B cell (primary cell): ENCODE data around the gene TRAPPC1. TPM values are rescaled to one million over a fixed set of nuclear protein-coding genes. Genes with fewer than 3 reads are reported as not detected.

Source experiments
- ATAC-seq: fragments of 200-7000 bp; cut with Tn5 transposase; one replicate; pipeline ENCODE4 v1.10.0; 2021; ENCODE audit warnings: low read depth, mild to moderate bottlenecking, moderate number of reproducible peaks, moderate library complexity
- CTCF ChIA-PET: fragments of 350-600 bp; sonication (Branson Sonifier 250); formaldehyde crosslinking; loops from one replicate; lab custom pipeline; 2021; ENCODE audit warnings: antibody characterized with exemption, inconsistent platforms; lab: Charles Lee
- POLR2A ChIA-PET: fragments of 350-600 bp; sonication (Branson Sonifier 250); formaldehyde crosslinking; loops from one replicate; lab custom pipeline; 2021; ENCODE audit warnings: antibody characterized with exemption; lab: Charles Lee
- DNase-seq: peaks from one replicate; pipeline ENCODE4 v3.0.0; 2013
- H2AFZ ChIP-seq: 2 replicates; pipeline ENCODE4 v1.6.1; 2012; ENCODE audit warnings: mild to moderate bottlenecking, low read depth, low read length; ENCODE audit not compliant: insufficient read depth, poor library complexity, severe bottlenecking
- H3K27ac ChIP-seq, 2 donors: 1 replicate in 1 of 2; 2 replicates in 1 of 2; pipeline ENCODE4 v1.5.1; 2012 to 2013; ENCODE audit warnings: low read length in 2 of 2, mild to moderate bottlenecking in 2 of 2, moderate library complexity in 1 of 2
- H3K27me3 ChIP-seq, 4 experiments: fragments of 200-600 bp in 1 of 4; sonication (generic) in 1 of 4; replicated peaks in 1 of 4; 1 replicate in 2 of 4; 2 replicates in 2 of 4; pipeline versions ENCODE4 v1.6.1 to v1.7.0; 2013 to 2016; ENCODE audit warnings: low read length in 3 of 4, mild to moderate bottlenecking in 2 of 4, mixed read lengths in 1 of 4, moderate library complexity in 1 of 4; ENCODE audit not compliant: insufficient read depth in 4 of 4, control insufficient read depth in 3 of 4; ENCODE audit errors: control extremely low read depth in 1 of 4
- H3K36me3 ChIP-seq, 2 experiments: replicated peaks in 1 of 2; 1 replicate in 1 of 2; 2 replicates in 1 of 2; pipeline versions ENCODE4 v1.6.1 to v1.7.1; 2013; ENCODE audit warnings: low read length in 1 of 2; ENCODE audit not compliant: insufficient read depth in 2 of 2, control insufficient read depth in 1 of 2; ENCODE audit errors: control extremely low read depth in 1 of 2, extremely low read depth in 1 of 2
- H3K4me1 ChIP-seq, 2 donors: fragments of 200-600 bp in 1 of 2; sonication (generic) in 1 of 2; 1 replicate in 1 of 2; 2 replicates in 1 of 2; pipeline versions ENCODE4 v1.5.1 to v1.6.1; 2013 to 2017; ENCODE audit warnings: low read length in 2 of 2; ENCODE audit not compliant: control insufficient read depth in 2 of 2, insufficient read depth in 2 of 2
- H3K4me2 ChIP-seq: replicated peaks from 2 replicates; pipeline ENCODE3; 2012; ENCODE audit warnings: mild to moderate bottlenecking, low read depth, low read length; ENCODE audit not compliant: poor library complexity, severe bottlenecking
- H3K4me3 ChIP-seq, 5 experiments: fragments of 200-600 bp in 1 of 5; sonication (generic) in 1 of 5; 1 replicate in 3 of 5; 2 replicates in 2 of 5; pipeline versions ENCODE4 v1.5.1 to v1.7.0; 2011 to 2016; ENCODE audit warnings: low read length in 4 of 5, mild to moderate bottlenecking in 4 of 5, low read depth in 2 of 5, control low read depth in 1 of 5, moderate library complexity in 1 of 5; ENCODE audit not compliant: insufficient read depth in 1 of 5; ENCODE audit errors: control extremely low read depth in 1 of 5, extremely low read depth in 1 of 5
- H3K79me2 ChIP-seq: fragments of 200-600 bp; sonication (generic); one replicate; pipeline ENCODE4 v1.6.0; 2016; ENCODE audit warnings: low read length; ENCODE audit not compliant: control insufficient read depth, insufficient read depth
- H3K9ac ChIP-seq: fragments of 200-600 bp; sonication (generic); 2 replicates; pipeline ENCODE4 v1.6.1; 2017; ENCODE audit warnings: mild to moderate bottlenecking, low read length, moderate library complexity
- H3K9me3 ChIP-seq, 3 donors: one replicate each; pipeline versions ENCODE4 v1.6.1 to v1.7.1; 2013; ENCODE audit warnings: low read length in 2 of 3; ENCODE audit not compliant: control insufficient read depth in 2 of 3, insufficient read depth in 1 of 3; ENCODE audit errors: control extremely low read depth in 1 of 3
- H4K20me1 ChIP-seq: 2 replicates; pipeline ENCODE4 v1.6.0; 2012; ENCODE audit warnings: mild to moderate bottlenecking, low read length; ENCODE audit not compliant: insufficient read depth, control insufficient read depth, poor library complexity, severe bottlenecking
- H3K27ac Mint-ChIP-seq: one replicate; pipeline ENCODE4 v1.8.0; 2021; ENCODE audit warnings: mixed read lengths
- H3K27me3 Mint-ChIP-seq: one replicate; pipeline ENCODE4 v1.8.0; 2021; ENCODE audit warnings: mixed read lengths
- H3K4me1 Mint-ChIP-seq: one replicate; pipeline ENCODE4 v1.8.0; 2021; ENCODE audit warnings: mixed read lengths
- H3K4me3 Mint-ChIP-seq: one replicate; pipeline ENCODE4 v1.8.0; 2021; ENCODE audit warnings: mixed read lengths
- H3K9me3 Mint-ChIP-seq: one replicate; pipeline ENCODE4 v1.8.0; 2022; ENCODE audit warnings: mixed read lengths; ENCODE audit not compliant: insufficient read depth
- EZH2 ChIP-seq: IDR thresholded peaks from 2 replicates; pipeline ENCODE4 v1.6.1; 2012; ENCODE audit warnings: borderline replicate concordance, low read depth, mild to moderate bottlenecking, moderate library complexity, low read length; ENCODE audit not compliant: insufficient read depth, poor library complexity, severe bottlenecking
- WGBS: methylation state at CpG from one replicate; pipeline ENCODE4 v1.1.5; 2013; ENCODE audit warnings: missing lambda C conversion rate; ENCODE audit not compliant: insufficient coverage; 5-methylcytosine and 5-hydroxymethylcytosine counted together
- intact Hi-C: fragments of 100-400 bp; cut with micrococcal nuclease; formaldehyde crosslinking; loops from one replicate; pipeline ENCODE4 v1.10.0; 2022
- polyA plus RNA-seq: library from polyadenylated mRNA; depleted of rRNA; stranded (reverse); fragments of >200 nt; gene quantifications from 2 replicates; pipeline ENCODE4 v1.2.3, GENCODE V29; 2012
- total RNA-seq, 2 donors: library from RNA; stranded (reverse); fragments of 120-200 nt in 1 of 2; gene quantifications; 1 replicate in 1 of 2; 2 replicates in 1 of 2; pipeline versions ENCODE4 v1.2.3 to v1.2.4, GENCODE V29; 2013 to 2022
- TF ChIP-seq, protein P1 (sequence below): fragments of 200-600 bp; IDR thresholded peaks from one replicate; pipeline ENCODE4 v1.8.0; 2022; ENCODE audit warnings: antibody characterized with exemption, mild to moderate bottlenecking

The TRAPPC1 gene
- total and polyA plus RNA-seq, 2 donors (not counting 1 experiment from before 2014, with no cell fraction given) = 118 to 173 TPM

- Histone ChIP-seq H3K4me1 (no peaks in the 10 kb centered on the region), H2AFZ (no peak overlapping the region), H3K9ac (no peak overlapping the region), H3K36me3 (peaks cover 4 to 87% of the 10 kb centered on the region in 2 experiments), H3K27me3 (no peaks in the 10 kb centered on the region), H3K9me3 (no peaks in the 10 kb centered on the region), H3K4me2 (no peak overlapping the region), H3K27ac (no peak overlapping the region), H3K4me3 (no peak overlapping the region), H3K79me2 (no peaks in the 10 kb centered on the region), H4K20me1 (no peaks in the 10 kb centered on the region)
- ChIA-PET POLR2A (no interaction called here), CTCF (no interaction called here)
- H3K27ac Mint-ChIP-seq = no peak overlapping the region
- TF ChIP-seq, protein P1, sequence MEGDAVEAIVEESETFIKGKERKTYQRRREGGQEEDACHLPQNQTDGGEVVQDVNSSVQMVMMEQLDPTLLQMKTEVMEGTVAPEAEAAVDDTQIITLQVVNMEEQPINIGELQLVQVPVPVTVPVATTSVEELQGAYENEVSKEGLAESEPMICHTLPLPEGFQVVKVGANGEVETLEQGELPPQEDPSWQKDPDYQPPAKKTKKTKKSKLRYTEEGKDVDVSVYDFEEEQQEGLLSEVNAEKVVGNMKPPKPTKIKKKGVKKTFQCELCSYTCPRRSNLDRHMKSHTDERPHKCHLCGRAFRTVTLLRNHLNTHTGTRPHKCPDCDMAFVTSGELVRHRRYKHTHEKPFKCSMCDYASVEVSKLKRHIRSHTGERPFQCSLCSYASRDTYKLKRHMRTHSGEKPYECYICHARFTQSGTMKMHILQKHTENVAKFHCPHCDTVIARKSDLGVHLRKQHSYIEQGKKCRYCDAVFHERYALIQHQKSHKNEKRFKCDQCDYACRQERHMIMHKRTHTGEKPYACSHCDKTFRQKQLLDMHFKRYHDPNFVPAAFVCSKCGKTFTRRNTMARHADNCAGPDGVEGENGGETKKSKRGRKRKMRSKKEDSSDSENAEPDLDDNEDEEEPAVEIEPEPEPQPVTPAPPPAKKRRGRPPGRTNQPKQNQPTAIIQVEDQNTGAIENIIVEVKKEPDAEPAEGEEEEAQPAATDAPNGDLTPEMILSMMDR = no peak
- no peak for TF ChIP-seq EZH2
- intact Hi-C loops = no loop called here
- no peak overlapping the region for H3K4me3 Mint-ChIP-seq
- no peaks in the 10 kb centered on the region for H3K9me3 Mint-ChIP-seq
- no peaks in the 10 kb centered on the region for H3K4me1 Mint-ChIP-seq
- ATAC-seq (no peak), DNase-seq (no peak)
- H3K27me3 Mint-ChIP-seq = no peaks in the 10 kb centered on the region
- 98% methylated on average over 20 of the region's 22 CpGs for WGBS
These were observed 28.3 kb downstream of the TRAPPC1 start for GRCh38 chr17:7903154-7904103.

GRCh38 chr17:7897773-7898172 lies 34.0 kb downstream of the TRAPPC1 start:
- DNase-seq (peak; percentile 33), ATAC-seq (peak; percentile 39)
- no peaks in the 10 kb centered on the region for H3K4me1 Mint-ChIP-seq
- Histone ChIP-seq H3K4me1 (no peaks in the 10 kb centered on the region), H3K4me2 (no peak overlapping the region), H3K27ac (no peak overlapping the region), H3K9me3 (no peaks in the 10 kb centered on the region), H3K9ac (no peak overlapping the region), H3K36me3 (peaks cover 4 to 76% of the 10 kb centered on the region in 2 experiments), H4K20me1 (no peaks in the 10 kb centered on the region), H3K79me2 (no peaks in the 10 kb centered on the region), H2AFZ (no peak overlapping the region), H3K27me3 (no peaks in the 10 kb centered on the region), H3K4me3 (no peak overlapping the region)
- intact Hi-C loops = no loop called here
- WGBS = 71% methylated on average over 4 of the region's 6 CpGs
- H3K9me3 Mint-ChIP-seq = no peaks in the 10 kb centered on the region
- no peak for TF ChIP-seq EZH2
- TF ChIP-seq, protein P1 = no peak
- H3K4me3 Mint-ChIP-seq = no peak overlapping the region
- CTCF ChIA-PET = interaction anchor here (0.9 to 2.8 kb wide), 8 partner anchors 34 to 163 kb away, joined by 3 to 21 read pairs (median 4); partner anchors contain the start of gene NAA38
- no peak overlapping the region for H3K27ac Mint-ChIP-seq
- POLR2A ChIA-PET = no interaction called here
- no peaks in the 10 kb centered on the region for H3K27me3 Mint-ChIP-seq
